K562 treated with DMSO at 1 percent for 24 hours (cell line): ENCODE measurements around the gene AGAP4. TPM values are rescaled to one million over a fixed set of nuclear protein-coding genes. Genes with fewer than 3 reads are reported as not detected.

Experiments used
- total RNA-seq: library from RNA; unstranded; fragments of 300-600 nt; gene quantifications from 2 replicates; pipeline ENCODE4 v1.2.3, GENCODE V29; 2022; ENCODE audit warnings: low read depth; ENCODE audit not compliant: insufficient read depth

The AGAP4 gene
- total RNA-seq: 10.1 and 15.5 TPM in 2 replicates

GRCh38 chr10:45847400-45847799 lies at the start of gene AGAP4:
AGAP4 (minus strand) TSS chr10:45847500; CDS start chr10:45847347, 153 bp downstream.

Other genes starting within 250 kb of the AGAP4 start
- gene ZFAND4, start 174.7 kb downstream of the AGAP4 start, total RNA-seq: 2.5 and 2.8 TPM in 2 replicates
- gene WASHC2C, start 120.2 kb downstream of the AGAP4 start, total RNA-seq: 20.0 and 22.2 TPM in 2 replicates
- 89.1 and 90.9 TPM in 2 replicates for gene TIMM23, start 125.0 kb upstream of the AGAP4 start, total RNA-seq
- gene NCOA4, start 183.1 kb upstream of the AGAP4 start, total RNA-seq: 140 and 166 TPM in 2 replicates
- not detected in 2 replicates for gene MSMB, start 198.8 kb upstream of the AGAP4 start, total RNA-seq